ENCODE data around the gene CCSER1.
"Not testable (repeated sequence)": the region's sequence is repeated elsewhere in the genome, so short reads cannot be mapped to it uniquely, and the experiment has no call there.

Gene CCSER1

DNA sequence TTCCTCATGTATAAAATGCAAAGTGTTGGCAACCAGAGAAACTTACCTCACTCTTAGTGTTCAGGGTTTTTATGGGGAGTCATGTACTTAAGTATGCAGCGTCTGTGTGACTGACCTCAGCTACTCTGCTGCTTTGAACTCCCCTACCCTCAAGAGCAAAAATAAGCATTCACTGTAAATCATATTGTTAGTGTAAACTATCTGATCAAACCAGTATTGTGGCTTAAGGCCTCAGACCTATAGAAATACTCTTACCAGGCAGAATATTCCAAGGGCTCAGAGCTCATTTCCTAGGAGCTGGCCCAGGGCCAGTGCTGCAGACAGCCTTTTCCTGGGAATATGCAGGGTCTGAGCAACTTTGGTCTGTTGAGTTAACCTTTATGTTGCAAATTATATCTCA is 453.1 kb downstream of the CCSER1 start:
- no peak for DNase-seq

DNA sequence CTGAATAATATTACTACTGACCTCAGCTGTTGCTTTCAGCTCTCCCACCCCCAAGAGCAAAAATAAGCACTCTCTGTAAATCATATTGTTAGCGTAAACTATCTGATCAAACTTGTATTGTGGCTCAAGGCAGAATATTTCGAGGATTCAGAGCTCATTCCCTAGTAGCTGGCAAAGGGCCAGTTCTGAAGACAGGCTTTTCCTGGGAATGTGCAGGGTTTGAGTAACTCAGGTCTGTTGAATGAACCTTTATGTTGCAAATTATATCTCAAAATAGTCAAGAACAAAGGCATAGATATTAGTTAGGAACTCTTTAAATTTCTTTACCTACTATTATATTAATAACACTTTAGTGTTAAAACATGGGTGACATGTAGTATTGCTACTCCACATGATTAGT is 454.9 kb downstream of the CCSER1 start:
- no peak for DNase-seq

DNA sequence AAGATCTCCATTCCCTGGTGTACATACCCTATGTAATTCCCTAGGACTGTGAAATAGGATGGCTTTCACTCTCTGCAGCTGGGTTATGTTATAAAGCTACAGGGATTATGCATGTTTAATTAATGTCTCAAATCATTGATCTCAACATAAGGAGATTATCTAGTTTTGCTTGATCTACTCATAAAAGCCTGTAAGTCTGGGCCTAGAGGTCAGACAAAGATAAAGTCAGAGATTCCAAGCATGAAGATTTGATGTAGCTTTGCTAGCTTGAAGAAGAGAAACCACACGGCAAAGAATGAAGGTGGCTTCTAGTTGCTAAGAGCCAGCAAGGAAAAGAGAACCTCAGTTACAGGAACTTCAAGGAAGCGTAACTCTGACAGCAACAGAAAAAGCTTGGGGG is 456.9 kb downstream of the CCSER1 start:
- DNase-seq, result no peak

DNA sequence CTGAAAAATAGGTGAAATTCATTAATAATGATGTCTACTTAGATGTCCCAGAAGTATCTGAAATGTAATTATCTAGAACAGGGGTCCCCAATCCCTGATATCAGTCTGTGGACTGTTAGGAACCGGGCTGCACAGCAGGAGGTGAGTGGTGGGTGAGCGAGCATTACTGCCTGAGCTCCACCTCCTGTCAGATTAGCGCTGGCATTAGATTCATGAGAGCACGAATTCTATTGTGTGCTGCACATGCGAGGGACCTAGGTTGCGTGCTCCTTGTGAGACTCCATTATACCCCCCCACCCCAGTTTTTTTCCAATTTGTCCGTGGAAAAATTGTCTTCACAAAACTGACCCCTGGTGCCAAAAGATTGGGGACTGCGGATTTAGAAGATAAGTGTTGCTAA is 458.8 kb downstream of the CCSER1 start:
- DNase-seq, result no peak

DNA sequence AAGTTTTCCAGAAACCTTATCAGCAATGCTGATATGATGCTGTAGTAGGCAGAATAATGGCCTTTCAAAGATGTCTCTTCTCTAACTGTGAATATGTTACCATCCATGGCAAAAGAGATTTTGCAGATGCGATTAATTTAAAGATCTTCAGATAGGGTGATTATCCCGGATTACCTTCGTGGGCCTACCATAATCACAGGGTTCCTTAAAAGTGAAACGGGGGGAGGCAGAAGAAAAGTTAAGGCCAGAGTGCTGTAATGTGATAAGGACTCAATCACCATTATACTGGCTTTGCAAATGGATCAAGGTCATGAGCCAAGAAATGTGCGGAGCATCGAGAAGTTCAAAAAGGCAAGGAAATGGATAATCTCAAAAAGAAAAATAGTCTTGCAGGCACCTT is 459.6 kb downstream of the CCSER1 start:
- DNase-seq, result no peak

DNA sequence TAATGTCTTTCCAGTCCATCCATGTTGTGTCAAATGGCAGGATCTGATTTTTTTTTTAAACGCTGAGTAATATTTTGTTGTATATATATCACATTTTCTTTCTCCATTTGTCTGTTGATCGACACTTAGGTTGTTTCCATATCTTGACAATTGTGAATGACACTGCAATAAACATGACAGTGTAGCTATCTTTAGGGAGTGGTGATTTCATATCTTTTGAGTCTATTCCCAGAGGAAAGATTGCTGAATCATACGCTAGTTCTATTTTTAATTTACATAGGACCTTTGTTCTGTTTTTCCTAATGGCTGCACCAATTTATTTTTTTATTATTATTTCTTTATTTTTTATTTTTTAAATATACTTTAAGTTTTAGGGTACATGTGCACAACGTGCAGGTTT is 470.7 kb downstream of the CCSER1 start:
- DNase-seq, result no peak

DNA sequence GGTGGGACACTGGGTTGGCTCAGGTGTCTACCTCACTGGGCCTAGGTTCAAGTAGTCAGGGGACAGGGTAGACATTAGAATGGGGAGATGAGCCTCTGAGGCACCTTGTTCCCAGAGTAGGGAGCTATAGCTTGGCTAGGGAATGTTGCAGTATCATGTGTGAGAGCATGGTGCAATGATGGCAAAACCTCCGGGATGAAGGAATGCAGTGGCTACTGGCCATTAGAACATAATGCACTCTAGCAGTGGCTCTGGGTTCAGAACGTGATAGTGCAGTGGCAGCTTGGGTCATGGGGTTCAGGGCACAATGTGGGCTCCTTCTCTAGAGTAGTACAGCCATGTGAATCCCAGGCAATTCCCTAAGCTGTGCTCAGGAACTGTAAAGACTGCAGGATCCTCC is 471.5 kb downstream of the CCSER1 start:
- DNase-seq, result no peak

DNA sequence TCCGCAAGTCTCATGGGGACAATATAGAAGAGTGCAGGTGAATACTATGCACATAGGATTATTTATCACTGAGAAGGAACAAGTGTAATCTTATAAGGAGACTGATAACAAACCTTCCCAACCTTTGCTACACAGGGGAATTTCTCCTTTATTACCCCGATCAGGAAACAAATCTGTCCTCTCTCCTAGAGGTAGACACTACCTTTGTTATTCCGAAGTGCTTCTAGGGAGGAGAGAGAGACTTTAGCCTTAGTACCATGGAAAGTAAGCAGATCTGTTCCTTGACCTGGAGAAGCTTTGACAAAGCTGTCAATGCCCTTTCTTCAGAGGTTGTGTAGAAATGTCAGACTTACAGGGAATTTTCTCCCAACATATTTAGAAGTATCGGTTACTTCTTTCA is 475.5 kb downstream of the CCSER1 start:
- no peak for DNase-seq

DNA sequence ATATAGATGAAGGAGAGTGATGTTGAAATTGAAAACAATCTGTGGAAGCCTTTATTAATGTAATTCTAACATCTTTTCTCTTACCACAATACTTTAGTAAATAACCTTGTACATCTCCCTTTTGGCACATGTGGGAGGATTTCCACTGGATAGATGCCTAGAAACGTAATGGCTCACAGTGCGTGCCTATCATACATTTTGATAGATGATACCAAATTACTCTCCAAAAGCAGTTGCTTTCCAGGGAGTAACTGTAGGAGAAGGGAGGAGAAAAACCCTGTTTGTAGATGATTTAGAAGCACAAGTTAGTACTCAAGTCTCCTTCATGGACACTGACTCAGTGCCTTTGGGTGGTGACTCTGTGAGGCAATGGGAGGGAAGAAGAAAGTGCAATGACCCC is 476.3 kb downstream of the CCSER1 start:
- no peak for DNase-seq

DNA sequence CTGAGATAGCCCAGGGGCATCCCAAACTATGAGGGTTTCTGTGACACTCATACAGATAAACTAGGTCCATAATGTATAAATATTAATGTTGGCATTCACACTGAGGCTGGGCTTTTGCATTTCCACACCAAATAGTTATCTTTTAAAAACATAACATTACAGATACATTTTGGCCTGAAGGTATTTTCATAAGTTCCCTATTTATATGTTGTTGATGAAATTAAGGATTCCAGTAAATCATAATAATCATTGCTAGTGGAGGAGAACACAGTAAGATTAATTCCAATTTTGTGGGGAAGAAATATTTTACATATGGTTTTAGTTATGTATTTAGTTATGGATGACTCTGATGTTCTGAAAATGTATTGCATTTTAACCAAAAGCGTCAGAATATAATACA is 479.6 kb downstream of the CCSER1 start:
- no peak for DNase-seq

DNA sequence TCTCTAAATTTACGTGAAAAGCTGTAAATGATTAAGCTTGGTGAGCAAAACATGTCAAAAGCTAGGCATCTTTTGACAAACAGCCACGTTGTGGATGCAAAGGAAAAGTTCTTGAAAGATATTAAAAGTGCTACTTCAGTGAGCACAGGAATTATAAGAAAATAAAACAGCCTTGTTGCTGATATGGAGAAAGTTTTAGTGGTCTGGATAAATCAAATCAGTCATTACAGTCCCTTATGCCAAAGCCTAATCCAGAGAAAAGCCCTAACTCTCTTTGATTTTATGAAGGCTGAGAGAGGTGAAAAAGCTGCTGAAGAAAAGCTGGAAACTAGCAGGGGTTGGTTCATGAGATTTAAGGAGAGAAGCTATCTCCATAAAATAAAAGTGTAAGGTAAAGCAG is 487.2 kb downstream of the CCSER1 start:
- no peak for DNase-seq

DNA sequence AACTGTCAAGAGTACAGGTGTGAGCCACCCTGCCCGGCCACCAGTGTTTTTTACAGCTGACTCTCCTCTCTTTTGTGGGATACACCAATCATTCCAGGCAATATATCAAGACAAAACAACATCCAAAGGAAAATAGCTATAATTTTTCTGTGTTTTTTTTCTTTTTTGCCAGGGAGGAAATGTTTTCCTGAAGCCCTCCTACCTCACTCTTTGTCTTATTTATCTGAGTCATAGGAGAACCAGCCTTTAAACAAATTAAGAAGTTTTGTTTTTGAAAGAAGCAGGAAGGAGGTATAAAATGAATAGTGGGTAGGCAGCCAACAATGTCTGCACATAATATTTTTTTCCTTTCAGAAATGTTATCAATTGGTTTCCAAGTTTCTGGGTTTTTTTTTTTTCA is 493.9 kb downstream of the CCSER1 start:
- DNase-seq, result no peak

DNA sequence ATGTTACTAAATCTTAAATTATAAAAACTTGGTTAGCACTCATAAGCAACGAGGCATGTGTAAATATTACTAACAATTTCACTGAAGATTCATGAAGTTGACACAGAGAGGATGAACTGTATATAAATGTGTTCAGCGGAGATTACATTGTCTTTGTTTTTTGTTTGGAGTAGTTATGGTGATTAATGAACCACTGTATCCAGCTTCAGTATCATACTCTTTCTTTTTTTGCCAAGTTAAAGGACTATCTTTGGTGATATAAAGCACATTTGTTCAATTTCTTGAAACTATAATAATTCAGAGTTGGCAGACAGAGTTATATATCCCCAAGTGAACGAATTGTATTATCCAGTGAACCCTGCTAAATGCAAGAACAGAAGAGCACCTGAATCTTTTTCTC is 497.6 kb downstream of the CCSER1 start:
- no peak for DNase-seq

DNA sequence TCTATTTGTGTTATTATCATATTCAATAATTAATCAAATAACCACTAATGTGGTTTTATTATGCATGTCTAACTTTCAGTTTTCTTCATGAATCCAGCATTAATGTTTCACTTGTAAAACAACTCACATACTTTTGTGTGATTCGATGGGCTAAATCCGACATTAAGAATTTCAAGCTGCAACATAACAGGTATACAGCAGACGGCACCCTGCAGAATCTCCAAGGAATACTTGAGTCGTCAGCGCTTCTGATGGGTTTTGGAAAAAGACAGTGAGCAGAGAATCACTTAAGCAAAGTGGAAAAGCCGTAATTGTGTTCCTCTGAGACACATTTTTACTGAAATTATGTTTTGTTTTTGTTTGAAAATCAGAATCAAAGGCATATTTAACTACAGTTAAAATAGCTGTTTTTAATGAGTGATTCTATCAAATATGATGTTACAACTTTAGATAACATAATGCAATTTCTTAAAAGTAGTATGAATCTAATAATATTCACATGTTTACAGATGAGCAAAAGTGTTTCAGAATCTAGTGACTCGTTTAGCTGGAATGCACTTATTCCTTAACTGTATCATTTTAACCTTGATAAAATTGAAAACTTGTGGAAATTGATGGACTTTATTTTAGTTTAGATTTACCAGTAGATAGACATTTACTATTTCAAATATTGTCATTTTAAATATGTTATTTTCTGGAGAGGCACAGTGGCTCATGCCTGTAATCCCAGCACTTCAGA is 514.8 kb downstream of the CCSER1 start:
- no peak for DNase-seq

DNA sequence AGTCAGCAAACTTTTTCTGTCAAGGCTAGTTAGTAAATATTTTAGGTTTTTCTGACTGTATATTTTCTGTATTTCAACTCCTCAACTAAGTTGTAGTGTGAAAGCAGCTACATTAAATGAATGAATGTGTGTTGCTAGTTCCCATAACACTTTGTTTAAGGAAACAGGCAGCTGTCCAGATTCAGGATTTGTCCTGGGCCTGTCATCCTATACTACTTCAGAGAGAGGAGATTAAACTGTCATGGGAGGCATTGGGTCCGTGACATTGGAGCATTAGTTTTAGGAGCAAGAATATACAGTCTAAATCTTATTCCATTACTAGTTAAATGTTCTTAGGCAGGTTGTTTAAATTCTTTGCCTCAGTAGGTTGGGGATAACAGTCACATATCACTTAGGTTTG is 516.0 kb downstream of the CCSER1 start:
- no peak for DNase-seq

DNA sequence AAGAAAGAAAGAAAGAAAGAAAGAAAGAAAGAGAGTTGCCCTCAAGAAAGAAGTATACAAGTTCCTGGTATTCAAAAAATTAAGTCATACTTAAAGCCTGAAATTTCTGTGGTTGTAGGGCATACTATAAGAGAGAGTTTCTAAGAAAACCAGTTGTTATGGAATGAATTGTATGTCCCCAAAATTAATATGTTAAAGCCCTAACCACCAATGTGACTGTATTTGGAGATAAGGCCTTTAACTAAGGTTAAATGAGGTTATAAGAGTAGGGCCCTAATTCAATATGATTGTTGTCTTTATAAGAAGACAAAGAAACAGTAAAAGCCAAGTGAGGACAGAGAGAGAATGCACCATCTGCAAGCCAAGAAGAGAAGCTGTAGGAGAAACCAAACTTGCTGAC is 521.1 kb downstream of the CCSER1 start:
- DNase-seq, result no peak

DNA sequence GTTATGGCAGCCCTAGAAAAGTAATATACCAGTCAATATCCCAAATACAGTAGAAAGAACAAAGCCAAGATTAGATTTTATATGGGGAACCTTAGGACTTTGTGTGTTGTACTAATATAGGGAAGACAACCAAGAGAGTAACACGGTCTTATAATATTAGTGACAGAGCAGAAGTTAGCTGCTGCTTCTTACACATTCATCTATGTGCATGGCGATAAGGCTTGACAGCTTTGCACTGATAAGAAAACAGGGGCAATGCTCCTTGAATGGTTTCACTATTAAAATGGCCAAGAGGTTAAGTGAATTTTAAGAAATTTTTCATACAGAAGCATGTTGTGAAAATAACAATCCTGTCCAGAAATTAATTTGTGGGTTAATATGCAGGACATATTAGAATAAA is 521.6 kb downstream of the CCSER1 start:
- DNase-seq, result no peak

DNA sequence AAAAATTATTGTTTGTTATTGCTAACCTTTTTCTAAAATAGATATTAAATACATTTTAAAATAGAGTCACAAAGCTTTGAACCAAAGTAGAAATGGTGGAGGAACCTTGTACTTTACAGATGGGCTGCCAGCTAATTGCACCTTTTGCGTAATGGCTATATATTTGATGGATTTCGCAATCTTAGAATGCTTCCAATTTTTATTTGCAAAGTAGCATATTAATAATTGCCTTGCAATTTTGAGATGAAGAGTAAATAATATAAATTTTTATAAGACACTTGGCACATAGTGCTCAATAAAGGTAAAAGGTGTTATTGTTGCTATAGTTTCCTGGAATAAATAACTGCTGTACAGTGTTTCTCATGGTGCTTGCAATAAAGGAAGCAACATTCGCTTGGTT is 533.5 kb downstream of the CCSER1 start:
- no peak for DNase-seq

DNA sequence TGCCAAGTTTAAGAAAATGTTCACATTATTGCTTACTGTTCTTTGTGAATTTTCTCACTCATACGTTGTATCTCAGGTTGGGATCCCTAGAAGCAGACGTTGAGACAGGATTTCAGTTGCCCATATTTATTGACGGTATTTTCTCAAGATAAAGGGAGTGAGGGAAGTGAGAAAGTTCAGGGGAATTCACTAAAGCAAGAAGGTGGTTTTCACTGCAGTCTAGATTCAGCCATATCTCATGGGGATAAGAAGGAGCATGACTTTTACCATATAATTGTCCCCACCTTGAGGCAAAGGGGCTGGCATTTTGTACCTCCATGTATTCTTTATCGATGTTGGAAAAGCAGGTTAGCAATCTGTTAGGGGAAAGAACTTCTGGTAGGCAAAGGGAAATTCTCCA is 543.0 kb downstream of the CCSER1 start:
- DNase-seq, result no peak

DNA sequence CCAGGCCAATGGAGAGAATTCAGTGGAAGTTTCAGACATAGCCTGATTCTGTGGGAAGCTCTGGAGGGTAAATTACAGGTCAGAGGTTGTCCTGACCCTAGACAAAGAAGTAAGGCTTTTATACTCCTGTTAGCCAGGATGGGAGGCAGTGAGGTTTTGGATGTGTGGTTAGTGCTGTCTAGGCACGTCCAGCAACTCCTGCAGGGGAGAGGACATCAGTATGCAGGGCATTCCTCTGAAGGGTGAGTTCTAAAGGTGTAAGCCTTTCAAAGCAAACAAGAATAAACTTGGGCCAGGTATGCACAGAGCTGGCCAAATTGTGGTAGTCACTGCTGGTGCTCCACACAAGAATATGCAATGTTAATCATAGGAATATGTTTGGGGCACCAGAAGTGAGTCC is 562.5 kb downstream of the CCSER1 start:
- DNase-seq, result no peak

DNA sequence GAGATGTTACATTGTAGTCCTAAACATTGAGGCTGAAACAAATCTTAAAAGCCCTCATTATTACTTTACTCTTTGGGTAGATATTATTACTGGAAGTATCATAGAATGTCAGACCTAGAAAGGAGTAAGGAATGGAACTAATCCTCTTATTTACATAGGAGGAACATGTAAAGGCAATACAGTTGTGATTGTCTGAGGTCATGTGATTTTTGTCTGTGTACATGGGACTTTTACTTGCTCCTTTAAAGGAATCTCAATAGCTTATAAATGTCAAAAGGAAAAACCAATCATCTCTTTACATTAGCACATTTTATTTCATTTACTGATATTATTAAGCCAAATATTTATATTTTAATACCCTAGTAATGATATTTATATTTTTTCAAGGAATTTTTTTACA is 568.2 kb downstream of the CCSER1 start:
- DNase-seq, result no peak

DNA sequence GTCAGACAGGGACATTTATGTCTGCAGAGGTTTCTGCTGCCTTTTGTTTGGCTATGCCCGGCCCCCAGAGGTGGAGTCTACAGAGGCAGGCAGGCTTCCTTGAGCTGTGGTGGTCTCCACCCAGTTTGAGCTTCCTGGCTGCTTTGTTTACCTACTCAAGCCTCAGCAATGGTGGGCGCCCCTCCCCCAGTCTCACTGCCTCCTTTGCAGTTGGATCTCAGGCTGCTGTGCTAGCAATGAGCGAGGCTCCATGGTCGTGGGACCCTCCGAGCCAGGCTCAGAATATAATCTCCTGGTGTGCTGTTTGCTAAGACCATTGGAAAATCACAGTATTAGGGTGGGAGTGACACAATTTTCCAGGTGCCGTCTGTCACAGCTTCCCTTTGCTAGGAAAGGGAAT is 578.3 kb downstream of the CCSER1 start:
- DNase-seq, result not testable (repeated sequence)

DNA sequence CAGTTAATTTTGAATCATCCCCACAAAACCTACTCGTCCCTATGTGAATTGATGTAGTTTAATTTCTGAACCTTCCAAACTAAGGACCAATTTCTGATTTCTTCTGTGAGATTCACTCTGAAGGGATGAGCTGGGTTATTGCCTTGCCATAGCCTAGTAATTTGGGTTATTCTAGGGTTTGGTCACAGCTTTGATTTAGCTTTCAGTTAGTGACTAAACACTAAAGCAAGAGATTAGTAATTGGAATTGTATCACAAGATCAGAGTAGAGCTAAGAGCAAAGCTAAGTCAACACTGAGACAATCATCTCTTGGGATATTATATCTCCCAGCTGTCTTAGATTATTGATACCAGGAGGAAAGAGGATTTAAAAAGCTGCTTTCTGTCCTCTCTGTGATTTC is 588.0 kb downstream of the CCSER1 start:
- DNase-seq, result no peak

DNA sequence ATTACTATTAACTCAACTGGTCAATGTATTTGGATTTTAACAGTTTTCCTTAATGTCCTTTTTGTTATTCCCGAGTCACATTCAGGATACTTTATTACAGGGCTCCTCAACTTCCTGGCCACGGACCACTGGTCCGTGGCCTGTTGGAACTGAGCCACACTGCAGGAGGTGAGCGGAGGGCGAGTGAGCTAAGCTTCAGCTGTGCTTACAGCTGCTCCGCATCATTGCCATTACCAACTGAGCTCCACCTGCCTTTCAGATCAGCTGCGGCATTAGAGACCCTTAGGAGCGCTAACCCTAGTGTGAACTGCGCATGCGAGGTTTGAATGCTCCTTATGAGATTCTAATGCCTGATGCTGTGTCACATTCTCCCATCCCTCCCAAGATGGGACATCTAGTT is 591.7 kb downstream of the CCSER1 start:
- no peak for DNase-seq

DNA sequence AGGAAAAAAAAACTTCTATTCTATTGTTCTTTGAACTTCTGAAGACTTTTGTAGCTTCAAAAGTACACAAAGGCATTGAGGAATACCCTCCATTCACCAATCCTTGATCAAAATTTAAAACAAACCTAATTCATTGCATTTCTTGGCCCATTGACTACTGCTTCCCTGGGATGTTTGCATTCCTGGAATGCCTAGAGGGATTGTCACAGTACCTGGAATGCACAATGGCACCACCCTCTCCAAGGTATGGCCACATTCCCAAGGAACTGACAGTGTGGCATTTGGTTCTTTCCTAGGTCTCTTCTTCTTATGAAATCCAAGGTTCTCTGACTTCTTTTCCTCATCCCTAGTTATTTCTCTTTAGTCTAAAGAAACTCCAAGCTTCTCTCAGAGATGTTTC is 600.7 kb downstream of the CCSER1 start:
- DNase-seq, result no peak

DNA sequence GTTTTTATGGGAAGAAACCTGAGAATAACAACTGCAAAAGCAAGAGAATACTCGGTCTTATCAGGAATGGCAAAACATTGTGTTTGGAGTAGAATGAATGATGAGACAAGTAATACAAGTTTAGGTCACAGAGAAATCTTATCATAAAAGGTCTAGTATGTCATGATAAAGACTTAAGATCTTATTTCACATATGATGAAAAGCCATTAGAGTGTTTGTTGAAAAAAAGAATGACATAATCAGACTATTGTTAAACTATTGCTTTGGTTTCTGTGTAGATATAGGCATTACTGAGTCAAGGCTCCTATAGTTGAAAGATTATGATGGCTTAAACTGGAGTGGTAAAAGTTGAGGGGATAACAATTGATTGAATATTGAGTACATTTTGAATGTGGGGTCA is 603.6 kb downstream of the CCSER1 start:
- no peak for DNase-seq

Data from stimulated activated naive CD4-positive, alpha-beta T cell treated with Interleukin-2 at 50 U/mL for 16 hours (primary cell).